Activated naive CD8-positive, alpha-beta T cell treated with anti-CD3 and anti-CD28 coated beads, Interleukin-2, amount 50 U/mL, for 16 hours (primary cell): Measurements from ENCODE around the gene HDAC4.

Experiments
- DNase-seq: peaks from one replicate; pipeline ENCODE4 v3.0.0-alpha.2; 2020; ENCODE audit warnings: low read depth, low spot score

HDAC4 gene

DNA sequence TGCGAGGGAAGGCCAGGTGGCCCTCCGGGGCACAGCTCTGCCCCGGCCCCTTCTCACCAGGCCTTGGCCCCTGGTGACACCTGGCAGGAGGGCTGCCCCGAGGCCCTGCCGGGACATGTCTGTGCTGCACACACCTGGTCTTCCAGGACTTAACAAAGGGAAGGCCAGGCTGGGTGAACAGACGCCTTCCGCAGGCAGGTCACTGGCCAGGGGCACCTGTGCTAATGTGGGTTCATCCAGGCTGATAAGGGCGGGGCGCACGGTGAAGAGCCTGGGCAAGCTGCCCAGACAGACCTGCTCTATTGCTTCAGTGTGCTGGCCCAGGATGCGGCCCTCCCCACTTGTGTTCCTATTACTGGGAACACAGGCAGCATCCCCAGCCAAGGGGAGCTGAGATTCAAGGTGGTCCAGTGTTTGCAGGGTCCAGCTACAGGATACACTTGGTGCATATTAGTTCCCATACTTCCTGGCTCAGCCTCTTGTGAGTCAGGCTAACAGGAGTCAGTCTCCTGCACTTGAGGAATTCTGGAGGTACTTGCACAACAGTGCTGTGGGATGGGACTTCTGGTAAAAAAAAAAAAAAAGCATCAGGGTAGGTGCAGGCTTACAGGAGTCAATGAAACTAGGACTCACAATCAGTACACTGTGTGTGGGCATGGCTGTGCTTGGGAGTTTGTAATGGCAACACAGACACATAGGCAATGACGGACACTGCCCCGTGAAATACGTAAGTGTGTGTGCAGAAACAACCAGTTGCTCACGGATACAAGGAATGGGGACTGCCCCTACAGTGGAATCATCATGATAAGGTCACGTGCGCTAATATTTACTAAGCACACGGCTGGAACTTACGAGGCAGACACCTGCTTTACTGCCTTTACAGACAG is 291.5 kb downstream of the HDAC4 start:
- DNase-seq, result no peak

DNA sequence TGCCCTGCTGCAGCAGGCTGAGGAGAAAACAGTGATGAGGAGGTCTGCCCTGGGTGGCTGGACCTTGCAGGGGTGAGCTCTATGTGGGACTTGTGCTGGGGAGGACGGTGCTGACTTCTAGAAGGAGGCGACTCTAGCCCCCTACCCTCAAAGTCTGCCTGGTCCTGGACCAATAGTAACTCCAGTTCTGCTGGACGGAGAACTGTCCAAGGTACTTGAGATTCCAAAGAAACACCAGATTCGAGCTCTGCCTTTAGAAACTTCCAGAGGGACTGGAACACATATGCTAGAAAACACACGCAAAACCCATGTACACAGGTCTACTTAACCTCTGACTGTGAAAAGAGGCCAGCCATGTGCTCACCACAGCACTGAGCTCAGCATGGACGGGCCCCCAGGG is 292.4 kb downstream of the HDAC4 start:
- DNase-seq, result no peak

DNA sequence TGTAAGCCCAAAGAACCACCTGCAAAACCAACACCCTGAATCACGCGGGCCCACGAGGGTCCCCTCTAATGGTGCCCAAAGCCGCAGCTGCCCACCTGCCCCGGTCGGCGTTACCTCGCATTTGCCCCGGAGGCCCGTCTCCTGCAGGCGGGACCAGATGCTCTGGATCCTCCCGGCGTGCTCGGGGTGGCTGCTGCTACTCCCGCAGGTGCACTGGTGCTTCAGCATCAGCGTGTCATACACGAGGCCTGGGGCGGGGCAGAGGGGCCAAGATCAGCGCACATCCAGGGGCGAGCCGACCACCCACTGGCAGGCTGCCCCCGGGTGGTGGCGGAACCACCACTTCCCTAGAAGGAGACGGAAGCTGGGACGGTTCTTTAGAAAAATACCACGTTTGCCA is 292.9 kb downstream of the HDAC4 start:
- no peak for DNase-seq

DNA sequence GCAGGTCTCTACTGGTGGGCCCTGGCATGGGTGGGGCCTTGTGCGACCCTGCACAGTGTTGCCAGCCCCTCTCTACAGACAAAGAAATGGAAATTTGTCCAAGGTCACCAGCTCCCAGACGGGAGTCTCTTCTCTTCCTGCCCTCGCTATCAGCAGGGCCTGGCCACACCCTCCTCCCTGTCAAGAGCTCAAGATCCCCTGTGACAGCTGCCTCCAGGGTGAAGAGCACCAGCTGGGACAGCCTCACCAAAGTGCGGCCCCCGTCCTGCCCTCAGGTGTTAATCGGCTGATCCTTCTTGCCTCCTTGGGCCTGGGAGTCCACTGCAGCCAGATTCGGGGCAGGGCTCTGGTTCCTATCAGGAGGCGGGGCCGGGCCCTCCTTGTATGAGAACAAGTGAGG is 293.9 kb downstream of the HDAC4 start:
- no peak for DNase-seq

DNA sequence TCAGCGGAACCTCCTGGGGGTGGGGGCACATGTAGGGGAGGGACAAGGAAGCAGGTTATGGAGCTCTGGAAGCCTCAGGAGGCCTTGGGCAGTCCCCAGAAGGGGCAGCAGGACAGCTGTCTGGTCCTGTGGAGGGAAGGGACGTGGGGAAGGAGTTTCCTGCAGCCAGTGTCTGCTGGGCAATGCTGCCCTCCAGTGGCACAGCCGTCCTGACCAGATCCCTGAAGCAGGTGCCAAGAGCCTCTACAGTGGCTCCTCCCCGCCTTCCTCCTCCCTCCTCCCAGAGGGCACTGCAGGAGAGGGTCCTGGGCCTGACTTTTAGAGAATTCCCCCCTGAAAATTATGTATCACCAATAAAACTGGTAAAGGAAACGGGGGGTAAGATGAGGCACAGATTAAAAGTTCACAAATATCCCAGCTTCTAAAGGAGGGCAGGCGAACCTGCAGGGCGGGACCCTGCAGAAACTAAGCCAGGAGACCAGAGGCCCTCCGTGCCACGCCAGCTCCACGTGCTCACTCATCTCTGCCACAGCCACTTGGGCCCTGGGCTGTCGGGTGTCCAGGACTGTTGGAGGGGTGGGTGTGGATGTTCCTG is 294.4 kb downstream of the HDAC4 start:
- DNase-seq, result no peak

DNA sequence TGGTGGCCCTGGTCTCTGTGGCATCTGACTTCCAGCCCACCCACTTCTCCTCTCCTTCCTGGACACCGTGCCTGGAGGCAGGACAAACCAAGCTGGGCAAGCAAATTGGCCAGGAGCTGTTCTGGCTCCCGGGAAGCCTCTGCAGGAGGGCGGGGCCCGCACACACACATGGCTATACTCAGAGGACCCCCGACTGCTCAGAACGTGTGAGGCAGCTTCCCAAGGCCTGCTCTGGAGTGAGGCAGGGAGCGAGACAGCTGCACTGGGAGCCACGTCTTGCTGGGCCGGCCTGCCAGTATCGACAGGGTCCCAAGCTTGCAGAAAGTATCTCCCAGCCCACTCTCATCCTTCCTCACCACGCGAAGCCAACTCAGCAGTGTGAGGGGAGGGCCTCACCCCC is 295.6 kb downstream of the HDAC4 start:
- DNase-seq, result no peak

DNA sequence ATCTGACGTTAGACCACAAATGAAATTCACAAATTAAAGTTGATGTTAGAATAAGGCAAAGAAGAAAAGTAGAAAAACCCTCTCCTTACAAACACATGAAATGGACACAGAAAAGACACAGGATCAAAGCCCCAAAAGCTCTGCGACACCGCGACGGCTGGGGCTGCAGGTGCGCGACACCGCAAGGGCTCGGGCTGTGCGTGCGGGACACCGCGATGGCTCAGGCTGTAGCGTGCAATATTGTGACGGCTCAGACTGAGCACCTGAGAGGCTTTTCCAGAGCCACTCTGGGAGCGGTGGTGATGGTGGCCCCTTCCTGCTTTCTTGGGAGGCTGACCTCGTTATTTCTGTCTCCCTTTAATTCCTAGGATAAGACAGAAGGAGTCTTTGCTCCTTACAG is 296.0 kb downstream of the HDAC4 start:
- no peak for DNase-seq

DNA sequence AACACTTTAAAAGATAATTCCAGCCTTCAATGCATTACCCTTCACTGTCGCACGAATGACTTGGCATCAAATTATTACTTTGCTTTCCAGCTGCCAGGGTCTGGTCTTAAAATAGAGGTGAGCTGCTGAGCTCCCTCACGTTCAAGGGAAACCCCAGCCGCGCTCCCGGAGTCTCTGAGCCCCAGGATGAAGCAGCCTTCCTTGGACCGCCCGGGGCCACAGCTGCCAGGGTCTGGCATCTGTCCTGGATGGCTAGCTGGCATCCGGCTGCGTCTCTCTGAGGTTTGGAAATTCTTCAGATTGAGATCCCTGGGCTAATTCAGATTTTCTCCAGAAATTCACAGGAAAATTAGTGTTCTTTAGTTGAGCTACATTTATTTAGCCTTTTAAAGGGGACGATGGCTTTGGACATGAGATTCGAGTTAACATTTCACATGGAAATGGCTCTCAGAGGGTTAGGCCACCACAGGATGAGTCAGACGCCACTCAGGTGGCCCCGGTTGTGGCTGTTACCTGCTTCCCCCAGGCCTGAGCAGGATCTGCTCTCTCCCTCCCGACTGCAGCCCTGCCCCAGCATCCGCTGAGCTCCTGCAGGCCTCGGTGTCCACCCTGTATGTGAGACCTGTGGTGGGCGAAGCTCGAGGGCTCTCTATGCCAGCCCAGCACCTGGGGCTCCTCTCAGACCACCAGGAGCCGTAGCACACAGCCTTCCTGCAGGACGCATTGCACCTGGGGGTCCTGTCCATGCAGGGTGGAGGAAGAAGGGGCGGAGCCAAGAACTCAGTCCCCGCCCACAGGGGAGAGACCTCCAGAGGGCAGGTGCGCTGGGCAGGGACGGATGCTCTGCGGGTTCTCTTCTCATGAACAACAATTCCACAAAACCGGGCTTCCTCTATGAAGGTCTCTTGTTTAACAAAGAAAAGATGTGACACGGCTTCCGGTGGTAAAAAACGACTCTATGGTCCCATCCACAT is 297.4 kb downstream of the HDAC4 start:
- DNase-seq, result no peak

DNA sequence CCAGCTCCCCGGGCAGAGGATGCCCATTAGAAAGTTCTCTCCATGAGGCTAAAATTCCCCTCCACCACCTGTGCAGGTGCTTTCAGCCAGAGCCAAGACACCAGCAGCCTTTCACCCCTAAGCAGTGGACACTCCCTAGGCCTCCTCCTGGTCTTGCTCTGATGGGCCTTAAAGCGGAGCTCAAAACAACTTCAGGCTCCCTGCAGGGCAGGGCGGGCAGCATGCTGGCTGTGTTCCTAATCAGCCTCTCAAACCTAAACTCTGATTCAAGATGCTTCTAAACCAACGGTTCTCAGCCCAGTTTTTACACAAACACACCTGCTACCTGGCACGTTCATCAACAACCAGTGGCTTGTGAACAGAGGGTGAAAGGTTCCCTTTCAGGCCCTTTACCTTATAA is 298.6 kb downstream of the HDAC4 start:
- no peak for DNase-seq

DNA sequence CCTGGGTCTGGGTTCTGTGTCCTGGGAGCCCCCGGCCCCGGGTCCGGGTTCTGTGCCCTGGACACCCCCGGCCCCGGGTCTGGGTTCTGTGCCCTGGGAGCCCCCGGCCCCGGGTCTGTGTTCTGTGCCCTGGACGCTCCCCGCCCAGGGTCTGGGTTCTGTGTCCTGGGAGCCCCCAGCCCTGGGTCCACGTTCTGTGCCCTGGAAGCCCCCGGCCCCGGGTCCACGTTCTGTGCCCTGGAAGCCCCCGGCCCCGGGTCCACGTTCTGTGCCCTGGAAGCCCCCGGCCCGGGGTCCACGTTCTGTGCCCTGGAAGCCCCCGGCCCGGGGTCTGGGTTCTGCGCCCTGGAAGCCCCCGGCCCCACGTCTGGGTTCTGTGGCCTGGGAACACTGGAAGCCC is 299.0 kb downstream of the HDAC4 start:
- no peak for DNase-seq

DNA sequence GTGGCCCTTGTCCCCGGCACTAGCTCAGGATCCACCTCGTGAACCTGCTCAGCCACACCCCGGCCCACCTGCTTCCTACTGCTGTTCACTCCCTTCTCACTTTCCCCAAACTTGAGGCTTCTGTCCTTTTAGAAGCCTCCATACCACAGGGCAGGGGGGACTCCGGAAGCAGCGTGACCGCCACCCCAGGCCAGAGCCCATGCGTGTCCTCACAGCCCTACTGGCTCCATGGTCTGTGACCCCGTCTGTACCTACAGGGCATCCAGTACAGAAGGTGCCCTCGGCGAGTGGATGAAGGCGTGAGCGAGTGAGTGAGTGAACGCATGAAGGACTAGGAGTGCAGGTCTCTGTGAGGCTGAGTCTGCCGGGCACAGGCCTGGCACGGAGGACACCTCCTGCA is 299.7 kb downstream of the HDAC4 start:
- DNase-seq, result no peak

DNA sequence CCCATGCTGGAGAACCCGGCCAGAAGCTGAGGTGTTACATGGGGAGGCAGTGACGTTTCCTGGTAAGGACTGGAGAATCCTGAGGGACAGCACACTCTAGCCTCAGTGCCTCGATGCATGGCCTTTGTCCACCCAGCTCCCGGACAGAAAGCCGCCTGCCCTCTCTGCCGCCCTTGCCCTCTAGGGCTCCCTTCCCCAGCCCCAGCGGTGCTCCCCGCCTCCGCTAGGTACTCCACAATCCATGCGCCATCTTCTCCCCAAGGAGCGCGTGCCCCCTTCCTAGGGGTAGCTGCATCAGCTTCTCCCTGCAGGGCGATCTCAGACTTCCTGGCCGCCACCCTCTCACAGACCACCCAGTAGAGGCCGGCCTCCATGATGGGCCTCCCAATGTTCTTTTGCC is 301.3 kb downstream of the HDAC4 start:
- DNase-seq, result no peak

DNA sequence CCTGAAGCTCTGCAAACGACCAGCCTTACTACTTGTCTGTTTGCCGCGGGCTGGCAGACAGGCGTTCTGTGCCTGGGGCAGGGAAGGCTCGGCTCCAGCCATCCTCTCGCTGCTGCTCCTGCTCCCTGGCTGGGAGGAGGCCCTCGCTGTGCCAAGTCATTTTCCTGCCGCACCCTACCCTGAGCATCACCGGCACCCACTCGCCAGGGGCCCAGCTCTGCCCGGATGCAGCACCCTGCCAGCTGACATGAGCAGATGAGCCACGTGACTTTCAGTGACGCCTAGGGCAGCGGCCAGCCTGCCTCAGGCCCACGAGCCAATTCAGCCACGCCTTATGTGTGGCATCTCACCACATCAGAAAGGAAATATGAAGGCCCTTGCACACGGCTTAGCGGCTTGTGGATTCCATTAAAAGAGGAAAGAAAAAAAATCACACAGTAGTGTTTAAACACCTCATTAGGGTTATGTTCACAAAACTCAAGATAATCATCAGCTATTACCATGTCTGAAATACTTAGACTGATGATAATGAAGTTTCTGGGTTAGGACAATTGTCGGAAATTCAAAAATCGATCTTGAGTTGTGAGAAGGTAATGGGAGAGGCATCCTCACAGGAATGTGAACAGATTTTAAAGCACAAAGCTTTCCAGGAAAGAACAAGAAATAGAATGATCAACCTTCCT is 302.4 kb downstream of the HDAC4 start:
- no peak for DNase-seq

DNA sequence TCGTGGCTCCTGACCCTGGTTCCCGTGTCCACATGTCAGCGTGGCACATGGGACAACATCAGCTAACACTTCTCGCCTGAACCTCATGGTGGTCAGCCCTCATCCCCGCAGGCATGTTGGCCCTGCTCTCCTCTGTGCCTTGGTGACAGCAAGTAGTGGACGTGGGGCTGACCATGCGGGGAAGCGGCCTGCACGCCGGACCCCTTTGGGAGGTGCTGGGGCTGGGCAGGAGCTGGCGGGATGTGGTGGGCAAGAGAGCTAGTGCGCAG is 303.5 kb downstream of the HDAC4 start:
- no peak for DNase-seq

DNA sequence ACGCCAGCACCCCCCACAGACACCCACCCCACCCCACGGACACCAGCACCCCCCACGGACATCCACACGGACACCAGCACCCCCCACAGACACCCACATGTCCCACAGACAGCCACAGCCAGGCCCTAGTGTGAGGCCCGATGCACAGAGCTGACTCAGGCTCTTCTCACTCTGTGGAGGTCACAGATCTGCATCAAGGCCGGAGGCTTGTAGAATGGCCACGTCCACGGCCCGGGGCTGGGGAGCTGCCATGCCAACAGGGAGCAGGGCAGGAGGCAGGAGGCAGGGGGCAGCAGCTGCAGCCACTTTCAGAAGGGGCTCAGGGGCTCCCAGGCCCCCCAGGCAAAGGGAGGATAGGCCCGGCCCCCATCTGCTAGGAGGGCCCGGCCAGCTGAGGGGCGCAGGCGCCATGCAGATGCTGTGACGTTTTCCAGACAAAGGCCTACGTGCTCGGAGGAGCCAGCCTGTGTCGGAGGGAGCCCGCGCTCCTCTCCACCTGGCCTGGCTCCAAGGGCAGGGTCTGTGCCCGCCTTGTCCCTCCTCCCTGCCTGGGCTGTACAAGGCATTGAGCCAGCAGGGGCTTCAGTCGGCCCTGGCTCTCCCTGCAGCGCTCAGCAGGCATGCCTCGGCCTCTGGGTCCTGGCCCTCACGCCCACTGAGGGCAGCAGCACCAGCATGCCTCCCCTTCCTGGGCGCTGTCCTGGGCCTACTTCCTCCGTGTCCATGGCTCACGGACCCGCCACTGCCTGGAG is 304.0 kb downstream of the HDAC4 start:
- no peak for DNase-seq

DNA sequence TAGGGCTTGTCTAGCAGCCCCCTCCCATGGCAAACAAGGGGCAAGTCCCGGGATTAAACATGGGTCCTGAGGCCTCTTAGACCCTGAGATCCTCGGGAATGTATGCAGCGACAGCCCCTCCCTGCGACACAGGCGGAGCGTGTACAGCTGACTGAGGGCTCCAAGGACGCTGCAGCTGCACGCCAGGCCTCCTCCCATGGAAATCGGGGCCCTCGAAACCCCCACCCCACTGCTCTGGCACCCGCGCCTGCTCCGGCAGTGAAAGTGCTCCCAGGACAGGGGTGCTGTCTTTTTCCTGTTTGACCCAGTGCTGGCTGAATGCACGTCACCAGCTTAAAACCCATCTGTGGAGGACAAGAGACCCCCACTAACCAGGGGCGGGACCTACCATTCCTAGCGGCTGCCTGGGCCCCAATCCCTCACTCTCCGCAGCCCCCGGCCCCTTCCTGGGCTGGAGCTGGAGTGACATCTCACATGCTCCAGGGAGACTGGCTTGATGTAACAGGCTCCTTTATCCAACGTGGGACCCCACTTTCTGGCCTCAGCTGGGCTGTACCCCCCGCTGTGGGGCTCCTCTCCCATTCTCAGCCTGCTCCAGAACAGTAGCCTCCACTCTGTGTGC is 305.2 kb downstream of the HDAC4 start:
- DNase-seq, result no peak

DNA sequence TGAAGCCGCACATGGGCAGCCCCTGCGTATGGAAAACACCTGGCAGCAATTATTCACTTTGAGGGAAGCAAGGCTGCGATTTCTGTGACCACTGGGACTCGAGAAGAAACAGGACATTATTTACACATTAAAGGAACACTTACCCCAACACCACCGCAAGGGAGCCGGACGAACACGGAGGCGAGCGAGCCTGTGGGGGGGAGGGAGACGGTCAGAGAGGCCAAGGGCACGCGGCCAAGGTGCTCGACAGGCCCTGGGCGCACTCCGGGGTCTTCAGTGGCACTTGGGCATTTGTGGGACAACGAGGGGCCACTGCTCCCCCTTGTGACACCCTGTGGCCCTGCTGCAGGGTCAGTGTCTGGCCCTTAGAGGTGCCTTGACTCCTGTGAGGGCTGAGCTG is 306.0 kb downstream of the HDAC4 start:
- no peak for DNase-seq

DNA sequence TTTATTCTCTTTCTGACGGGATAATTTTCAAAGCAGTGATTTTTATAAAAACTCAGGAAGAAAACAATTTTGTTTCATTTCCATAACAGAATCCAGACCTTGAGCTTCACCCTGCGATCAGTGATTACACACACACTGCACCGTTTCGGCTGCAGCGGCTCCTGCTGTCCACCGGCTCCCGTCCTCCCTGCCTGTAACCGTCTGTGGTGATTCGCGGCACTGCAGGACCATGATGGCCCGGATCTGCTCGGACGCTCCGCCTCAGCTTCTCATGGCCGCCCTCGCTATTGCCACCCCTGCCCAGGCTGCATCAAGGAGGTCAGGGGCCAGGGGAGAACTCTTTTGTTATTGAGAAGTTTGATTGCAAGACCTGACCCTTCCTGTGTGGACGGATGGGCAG is 306.9 kb downstream of the HDAC4 start:
- no peak for DNase-seq

DNA sequence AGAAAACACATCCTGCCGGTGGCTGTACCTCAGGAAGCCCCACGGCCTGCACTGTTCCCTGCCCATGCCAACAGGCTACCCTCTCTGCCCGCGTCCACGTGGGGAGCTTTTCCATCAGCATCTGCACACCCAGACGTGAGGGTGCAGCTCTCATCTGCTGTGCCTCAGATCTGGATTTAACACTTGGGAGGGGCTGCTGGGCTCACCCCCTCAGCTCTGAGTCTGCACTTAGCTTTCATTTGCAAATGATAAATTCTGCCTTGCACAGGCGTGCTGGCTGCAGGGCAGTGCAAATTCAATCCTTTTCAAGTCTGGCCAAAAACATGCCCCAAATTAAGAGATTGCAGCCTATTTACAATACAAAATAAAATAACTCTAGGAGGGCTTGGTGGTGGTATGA is 307.3 kb downstream of the HDAC4 start:
- DNase-seq, result no peak

DNA sequence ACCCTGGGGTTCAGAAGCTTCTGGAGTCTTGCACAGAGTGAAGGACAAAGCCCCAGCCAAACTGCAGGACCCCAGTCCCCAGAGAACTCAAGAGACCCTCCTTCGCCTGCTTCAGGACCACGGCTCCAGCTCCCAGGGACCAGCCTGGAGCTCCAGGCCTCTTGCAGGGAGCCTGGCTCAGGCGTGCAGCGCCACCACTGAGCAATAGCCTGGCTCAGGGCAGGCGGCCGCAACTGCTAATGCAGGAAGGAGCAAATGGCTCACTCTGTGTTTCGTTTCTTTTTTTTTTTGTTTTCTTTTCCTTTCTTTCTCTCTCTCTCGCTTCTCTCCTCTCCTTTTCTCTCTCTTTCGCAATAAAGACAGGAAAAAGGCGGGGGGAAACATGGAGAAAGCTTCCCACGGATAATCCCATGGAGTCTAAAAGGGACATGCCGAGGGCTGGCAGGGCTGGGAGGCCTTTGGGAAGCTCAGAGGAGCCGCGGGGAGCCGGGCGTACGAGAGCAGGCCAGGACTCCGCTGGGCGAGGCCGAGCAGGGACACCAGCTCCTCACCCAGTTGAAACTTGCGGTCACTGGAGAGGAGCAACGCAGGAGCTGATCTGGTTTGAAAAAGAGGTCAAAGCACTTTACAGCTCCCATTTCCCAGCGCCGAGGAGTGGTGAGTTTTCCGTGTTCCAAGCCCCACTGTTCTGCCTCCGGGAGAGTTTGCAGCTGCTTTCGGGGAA is 308.1 kb downstream of the HDAC4 start:
- no peak for DNase-seq
